DOHH2 (cell line): ENCODE data around the gene CCDC144A.

Experiments
- EZH2phosphoT487 ChIP-seq: fragments of 200-600 bp; sonication (generic); IDR thresholded peaks from 2 replicates; pipeline ENCODE4 v1.6.1; 2017; ENCODE audit warnings: borderline replicate concordance, mild to moderate bottlenecking, antibody characterized with exemption, low read length, moderate library complexity, mixed read lengths
- TF ChIP-seq, protein P1 (sequence below): fragments of 200-600 bp; sonication (generic); IDR thresholded peaks from one replicate; pipeline ENCODE4 v1.5.1; 2014; ENCODE audit warnings: antibody characterized with exemption, mild to moderate bottlenecking, low read depth, low read length; ENCODE audit not compliant: poor library complexity, severe bottlenecking

DNA sequence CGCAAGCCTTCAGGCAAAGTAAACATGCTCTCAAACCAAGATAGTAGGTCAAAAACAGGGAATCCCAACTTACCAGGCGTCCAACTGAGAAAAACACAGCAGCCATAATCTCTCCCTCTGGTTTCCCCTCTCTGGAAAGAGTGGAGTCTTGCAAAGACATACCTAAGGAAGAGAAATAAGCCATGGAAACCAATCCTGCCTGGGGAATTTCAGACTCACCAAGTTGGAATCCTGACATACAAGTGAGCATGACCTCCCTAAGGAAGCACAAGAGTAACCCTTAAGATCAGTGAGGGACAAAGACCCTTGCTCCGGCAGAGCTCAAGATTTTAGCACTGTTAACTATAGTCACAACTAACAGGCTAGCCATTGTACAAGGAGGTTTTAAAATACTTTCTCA lies 40.5 kb upstream of the CCDC144A start:
- TF ChIP-seq, protein P1, sequence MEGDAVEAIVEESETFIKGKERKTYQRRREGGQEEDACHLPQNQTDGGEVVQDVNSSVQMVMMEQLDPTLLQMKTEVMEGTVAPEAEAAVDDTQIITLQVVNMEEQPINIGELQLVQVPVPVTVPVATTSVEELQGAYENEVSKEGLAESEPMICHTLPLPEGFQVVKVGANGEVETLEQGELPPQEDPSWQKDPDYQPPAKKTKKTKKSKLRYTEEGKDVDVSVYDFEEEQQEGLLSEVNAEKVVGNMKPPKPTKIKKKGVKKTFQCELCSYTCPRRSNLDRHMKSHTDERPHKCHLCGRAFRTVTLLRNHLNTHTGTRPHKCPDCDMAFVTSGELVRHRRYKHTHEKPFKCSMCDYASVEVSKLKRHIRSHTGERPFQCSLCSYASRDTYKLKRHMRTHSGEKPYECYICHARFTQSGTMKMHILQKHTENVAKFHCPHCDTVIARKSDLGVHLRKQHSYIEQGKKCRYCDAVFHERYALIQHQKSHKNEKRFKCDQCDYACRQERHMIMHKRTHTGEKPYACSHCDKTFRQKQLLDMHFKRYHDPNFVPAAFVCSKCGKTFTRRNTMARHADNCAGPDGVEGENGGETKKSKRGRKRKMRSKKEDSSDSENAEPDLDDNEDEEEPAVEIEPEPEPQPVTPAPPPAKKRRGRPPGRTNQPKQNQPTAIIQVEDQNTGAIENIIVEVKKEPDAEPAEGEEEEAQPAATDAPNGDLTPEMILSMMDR: no peak
- TF ChIP-seq EZH2phosphoT487: no peak
